GM12878 (cell line): ENCODE results near the gene SPIRE1.

Source experiments
- BHLHE40 ChIP-seq, 2 experiments: fragments of 450-650 bp in 1 of 2; IDR thresholded peaks; 2 replicates each; pipeline ENCODE4 v1.6.1; 2011 to 2017; ENCODE audit warnings: low read depth in 2 of 2, borderline replicate concordance in 1 of 2, improper control_type of control experiment in 1 of 2, low read length in 1 of 2, mild to moderate bottlenecking in 1 of 2
- CTCF ChIP-seq, 3 experiments: IDR thresholded peaks in 2 of 3; conservative IDR thresholded peaks in 1 of 3; 2 replicates each; pipeline ENCODE4 v1.5.1; 2011; ENCODE audit warnings: low read depth in 3 of 3, low read length in 3 of 3, mild to moderate bottlenecking in 3 of 3, control low read depth in 2 of 3, moderate library complexity in 2 of 3, inconsistent platforms in 1 of 3, mixed read lengths in 1 of 3; ENCODE audit not compliant: control insufficient read depth in 2 of 3, insufficient read depth in 1 of 3; ENCODE audit errors: extremely low read depth in 1 of 3
- FOS ChIP-seq: IDR thresholded peaks from 3 replicates; pipeline ENCODE4 v1.6.1; 2011; ENCODE audit warnings: borderline replicate concordance; ENCODE audit not compliant: insufficient read length; ENCODE audit errors: extremely low read depth
- MAX ChIP-seq: IDR thresholded peaks from 2 replicates; pipeline ENCODE4 v1.6.1; 2012; ENCODE audit warnings: low read depth, low read length, improper control_type of control experiment
- MXI1 ChIP-seq: fragments of 150-350 bp; IDR thresholded peaks from 2 replicates; pipeline ENCODE4 v1.6.1; 2011; ENCODE audit warnings: low read depth, mild to moderate bottlenecking, inconsistent platforms, low read length, improper control_type of control experiment
- NRF1 ChIP-seq: conservative IDR thresholded peaks from 2 replicates; pipeline ENCODE4 v1.6.1; 2011; ENCODE audit warnings: mild to moderate bottlenecking, low read depth, low read length, improper control_type of control experiment
- REST ChIP-seq: IDR thresholded peaks from 2 replicates; pipeline ENCODE4 v1.6.1; 2012; ENCODE audit warnings: mild to moderate bottlenecking, low read depth, low read length
- SMC3 ChIP-seq: IDR thresholded peaks from 2 replicates; pipeline ENCODE4 v1.6.1; 2011; ENCODE audit warnings: low read length, improper control_type of control experiment, borderline replicate concordance
- SREBF1 ChIP-seq: IDR thresholded peaks from 2 replicates; pipeline ENCODE4 v1.6.1; 2012; ENCODE audit warnings: mild to moderate bottlenecking, low read length
- TAF1 ChIP-seq: IDR thresholded peaks from 2 replicates; pipeline ENCODE4 v1.6.1; 2011; ENCODE audit warnings: mild to moderate bottlenecking, low read depth, low read length, borderline replicate concordance
- USF2 ChIP-seq: IDR thresholded peaks from 2 replicates; pipeline ENCODE4 v1.6.1; 2011; ENCODE audit warnings: low read depth, low read length, improper control_type of control experiment, borderline replicate concordance

- TF ChIP-seq BHLHE40 (IDR thresholded peaks at IDR 0.05; ENCODE audit: borderline replicate concordance in 1 of 2, low read depth in 2 of 2, low read length in 1 of 2) = no peak
- TF ChIP-seq NRF1 = no peak
- TF ChIP-seq CTCF (IDR thresholded peaks at IDR 0.05 in 2 of 3, conservative IDR thresholded peaks at IDR 0.05 in 1 of 3; ENCODE audit: control insufficient read depth in 2 of 3, extremely low read depth in 1 of 3, insufficient read depth in 1 of 3, low read depth in 3 of 3, low read length in 3 of 3) = no peak
- TF ChIP-seq SREBF1 = no peak
- no peak for TF ChIP-seq FOS
- TF ChIP-seq REST = no peak
- no peak for TF ChIP-seq MAX
- TF ChIP-seq TAF1 = no peak
- TF ChIP-seq MXI1 = no peak
- TF ChIP-seq SMC3 = no peak
- TF ChIP-seq USF2 = no peak
Observed at GRCh38 chr18:12492907-12493306, 165.0 kb downstream of the SPIRE1 start.
